GM12878 (cell line): ENCODE results near the gene SPSB2. TPM values are rescaled to one million over a fixed set of nuclear protein-coding genes. Genes with fewer than 3 reads are reported as not detected.

ENCODE experiments used
- BHLHE40 ChIP-seq, 2 experiments: fragments of 450-650 bp in 1 of 2; IDR thresholded peaks; 2 replicates each; pipeline ENCODE4 v1.6.1; 2011 to 2017; ENCODE audit warnings: low read depth in 2 of 2, borderline replicate concordance in 1 of 2, improper control_type of control experiment in 1 of 2, low read length in 1 of 2, mild to moderate bottlenecking in 1 of 2
- HSF1 ChIP-seq: fragments of 150-350 bp; IDR thresholded peaks from 2 replicates; pipeline ENCODE4 v1.6.1; 2014; ENCODE audit warnings: mild to moderate bottlenecking, low read depth, low read length
- MTA3 ChIP-seq: IDR thresholded peaks from 2 replicates; pipeline ENCODE4 v1.6.1; 2012; ENCODE audit warnings: low read length, inconsistent platforms, borderline replicate concordance
- PBX3 ChIP-seq: IDR thresholded peaks from 2 replicates; pipeline ENCODE4 v1.6.1; 2011; ENCODE audit warnings: mild to moderate bottlenecking, low read depth, low read length, moderate library complexity; ENCODE audit not compliant: insufficient replicate concordance
- SKIL ChIP-seq: fragments of 450-650 bp; IDR thresholded peaks from 2 replicates; pipeline ENCODE4 v1.6.1; 2017; ENCODE audit warnings: mild to moderate bottlenecking, low read depth, inconsistent platforms; ENCODE audit not compliant: poor library complexity, severe bottlenecking
- polyA plus RNA-seq, 11 experiments: library from polyadenylated mRNA; depleted of rRNA in 4 of 11; unstranded in 6 of 11; stranded (reverse) in 5 of 11; fragments of >200 nt; fragmentation: Nextera tagmentation in 4 of 11; fragmentation: Illumina TruSeq in 1 of 11; extraction: Ambion mirVana in 4 of 11; extraction: Trizol in 1 of 11; gene quantifications; 1 replicate in 1 of 11; 2 replicates in 10 of 11; pipeline versions ENCODE4 v1.2.1 to v1.2.3, GENCODE V29; 2011 to 2016; ENCODE audit warnings: inconsistent platforms in 2 of 11, missing spikeins in 2 of 11, low read depth in 1 of 11
- total RNA-seq, 4 experiments: library from RNA; depleted of rRNA in 3 of 4; stranded (reverse); fragments of >200 nt in 3 of 4; fragmentation: Illumina TruSeq in 1 of 4; extraction: Trizol in 1 of 4; gene quantifications; 2 replicates each; pipeline versions ENCODE4 v1.2.1 to v1.2.3, GENCODE V29; 2013 to 2021

Gene SPSB2
- total and polyA plus RNA-seq, 10 of the 15 experiments (the other 5 are each of a cell fraction or from before 2014, with no cell fraction given): 0.08 to 5.6 (median 2.7) TPM

- TF ChIP-seq HSF1: no peak
- no peak for TF ChIP-seq PBX3
- no peak for TF ChIP-seq BHLHE40 (IDR thresholded peaks at IDR 0.05; ENCODE audit: borderline replicate concordance in 1 of 2, low read depth in 2 of 2, low read length in 1 of 2)
- TF ChIP-seq MTA3: no peak
- no peak for TF ChIP-seq SKIL
These were observed 34.2 kb downstream of the SPSB2 start (continued) for GRCh38 chr12:6838854-6839253.
